Bronchial epithelial cell (primary cell): ENCODE results near the gene GLRX5. TPM values are rescaled to one million over a fixed set of nuclear protein-coding genes. Genes with fewer than 3 reads are reported as not detected.

Experiments
- DNase-seq: peaks from one replicate; pipeline ENCODE4 v3.0.0-alpha.2; 2010; ENCODE audit warnings: low read depth
- FAIRE-seq: peaks from 2 replicates; lab custom pipeline; 2011; peaks lifted over from hg19 to GRCh38; lab: Jason Lieb, UNC
- H3K27me3 ChIP-seq: 2 replicates; pipeline ENCODE4 v1.5.1; 2011; ENCODE audit warnings: low read length; ENCODE audit not compliant: control insufficient read depth, insufficient read depth
- H3K36me3 ChIP-seq: 2 replicates; pipeline ENCODE4 v1.5.1; 2011; ENCODE audit warnings: low read length; ENCODE audit not compliant: control insufficient read depth, insufficient read depth
- H3K4me3 ChIP-seq: 2 replicates; pipeline ENCODE4 v1.5.1; 2011; ENCODE audit warnings: mild to moderate bottlenecking, low read depth, low read length, control low read depth
- total RNA-seq: library from RNA; depleted of rRNA; stranded (reverse); fragments of >200 nt; gene quantifications from 2 replicates; pipeline ENCODE4 v1.2.1, GENCODE V29; 2014
- TF ChIP-seq, protein P1 (sequence below): IDR thresholded peaks from 2 replicates; pipeline ENCODE4 v1.5.1; 2011; ENCODE audit warnings: mild to moderate bottlenecking, moderate library complexity, low read length, control low read depth, inconsistent platforms; ENCODE audit not compliant: insufficient read depth, severe bottlenecking

The GLRX5 gene
- total RNA-seq, 1 donor from 2014 or later = 74.8 TPM

DNA sequence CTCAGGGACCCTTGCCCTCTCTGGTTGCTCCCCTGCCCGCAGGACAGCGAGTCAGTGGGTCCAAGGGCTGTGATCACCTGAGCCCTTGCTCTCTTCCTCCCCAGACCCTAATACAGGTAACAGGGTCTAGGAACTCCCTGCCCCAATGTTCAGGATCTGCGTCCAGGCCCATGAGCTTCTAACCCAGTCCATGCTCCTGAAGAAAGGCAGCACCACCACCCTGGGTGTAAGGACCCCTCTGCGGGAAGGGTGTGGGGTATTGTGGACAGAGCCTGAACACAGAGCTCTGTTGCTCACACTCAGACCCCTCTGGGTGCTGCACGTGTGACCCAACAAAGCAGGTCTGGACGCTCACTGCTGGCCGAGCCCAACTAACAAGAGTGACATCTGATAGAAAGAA, 18.3 kb downstream of the GLRX5 start:
- no peak overlapping the region for H3K4me3 ChIP-seq
- no peaks in the 10 kb centered on the region for H3K36me3 ChIP-seq
- no peak for DNase-seq
- H3K27me3 ChIP-seq = no peaks in the 10 kb centered on the region
- TF ChIP-seq, protein P1, sequence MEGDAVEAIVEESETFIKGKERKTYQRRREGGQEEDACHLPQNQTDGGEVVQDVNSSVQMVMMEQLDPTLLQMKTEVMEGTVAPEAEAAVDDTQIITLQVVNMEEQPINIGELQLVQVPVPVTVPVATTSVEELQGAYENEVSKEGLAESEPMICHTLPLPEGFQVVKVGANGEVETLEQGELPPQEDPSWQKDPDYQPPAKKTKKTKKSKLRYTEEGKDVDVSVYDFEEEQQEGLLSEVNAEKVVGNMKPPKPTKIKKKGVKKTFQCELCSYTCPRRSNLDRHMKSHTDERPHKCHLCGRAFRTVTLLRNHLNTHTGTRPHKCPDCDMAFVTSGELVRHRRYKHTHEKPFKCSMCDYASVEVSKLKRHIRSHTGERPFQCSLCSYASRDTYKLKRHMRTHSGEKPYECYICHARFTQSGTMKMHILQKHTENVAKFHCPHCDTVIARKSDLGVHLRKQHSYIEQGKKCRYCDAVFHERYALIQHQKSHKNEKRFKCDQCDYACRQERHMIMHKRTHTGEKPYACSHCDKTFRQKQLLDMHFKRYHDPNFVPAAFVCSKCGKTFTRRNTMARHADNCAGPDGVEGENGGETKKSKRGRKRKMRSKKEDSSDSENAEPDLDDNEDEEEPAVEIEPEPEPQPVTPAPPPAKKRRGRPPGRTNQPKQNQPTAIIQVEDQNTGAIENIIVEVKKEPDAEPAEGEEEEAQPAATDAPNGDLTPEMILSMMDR = no peak
- FAIRE-seq = no peak

GRCh38 chr14:95555053-95555452, 20.2 kb downstream of the GLRX5 start:
- no peak overlapping the region for H3K4me3 ChIP-seq
- FAIRE-seq (no peak), DNase-seq (no peak)
- no peaks in the 10 kb centered on the region for H3K27me3 ChIP-seq
- TF ChIP-seq, protein P1 = no peak
- no peaks in the 10 kb centered on the region for H3K36me3 ChIP-seq

DNA sequence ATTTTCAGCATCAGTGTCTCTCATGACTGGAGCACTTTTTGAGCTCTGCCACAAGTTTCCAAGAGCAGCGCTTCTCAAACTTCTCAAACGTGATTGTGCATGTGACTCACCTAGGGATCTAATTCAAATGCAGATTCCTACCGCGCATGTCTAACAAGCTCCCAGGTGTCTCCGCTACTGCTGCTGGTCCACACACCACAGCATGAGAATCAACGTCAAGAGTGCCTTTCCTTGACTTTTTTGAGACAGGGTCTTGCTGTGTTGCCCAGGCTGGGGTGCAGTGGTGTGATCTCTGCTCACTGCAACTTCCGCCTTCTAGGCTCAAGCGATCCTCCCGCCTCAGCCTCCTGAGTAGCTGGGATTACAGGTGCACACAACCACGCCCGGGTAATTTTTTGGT, 22.4 kb downstream of the GLRX5 start:
- no peaks in the 10 kb centered on the region for H3K27me3 ChIP-seq
- no peaks in the 10 kb centered on the region for H3K36me3 ChIP-seq
- no peak overlapping the region for H3K4me3 ChIP-seq
- DNase-seq (no peak), FAIRE-seq (no peak)
- TF ChIP-seq, protein P1 = no peak

GRCh38 chr14:95557832-95558231, 23.0 kb downstream of the GLRX5 start:
- no peak overlapping the region for H3K4me3 ChIP-seq
- DNase-seq = no peak
- no peaks in the 10 kb centered on the region for H3K27me3 ChIP-seq
- no peaks in the 10 kb centered on the region for H3K36me3 ChIP-seq
- TF ChIP-seq, protein P1 = no peak
- no peak for FAIRE-seq

DNA sequence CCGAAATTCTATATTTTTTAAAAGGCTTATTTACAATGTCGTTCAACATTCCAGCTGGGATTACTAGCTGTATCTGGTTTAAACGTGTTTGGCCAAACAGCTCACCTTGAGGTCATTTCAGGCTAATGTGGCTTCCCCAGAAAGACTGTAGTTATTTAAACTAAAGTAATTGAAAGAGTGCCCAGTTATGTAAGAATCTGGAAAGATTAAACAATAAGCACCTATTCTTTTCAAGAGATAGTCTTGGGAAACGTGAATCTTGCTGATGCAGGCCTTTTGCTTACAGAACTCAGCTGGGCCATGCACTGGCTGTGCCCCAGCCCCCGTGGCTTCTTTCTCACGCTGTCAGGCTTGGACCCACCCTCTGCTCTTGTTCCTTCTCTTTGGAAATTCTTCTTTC, 24.4 kb downstream of the GLRX5 start:
- TF ChIP-seq, protein P1 = no peak
- no peaks in the 10 kb centered on the region for H3K27me3 ChIP-seq
- peak; percentile 57 for DNase-seq
- FAIRE-seq = no peak
- H3K4me3 ChIP-seq = no peak overlapping the region
- H3K36me3 ChIP-seq = no peaks in the 10 kb centered on the region

DNA sequence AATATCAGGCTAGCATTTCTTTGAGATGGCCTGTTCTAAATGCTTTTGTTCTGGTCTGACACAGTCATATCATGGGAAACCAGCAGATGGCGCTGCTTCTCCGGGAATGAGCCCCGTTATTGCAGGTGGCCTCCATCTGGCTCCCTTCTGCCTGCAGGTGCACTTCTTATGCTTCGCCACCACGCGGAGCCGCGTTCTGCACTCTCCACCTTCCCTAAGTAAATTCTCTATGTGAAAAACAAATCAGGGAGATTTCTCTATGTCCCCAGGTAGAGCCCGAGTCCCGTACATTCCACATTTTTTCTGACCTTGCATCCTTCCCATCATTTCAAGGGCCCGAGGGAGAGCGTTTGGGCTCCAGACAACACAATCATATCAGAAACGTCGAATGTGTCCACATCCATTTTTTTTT, 26.2 kb downstream of the GLRX5 start:
- FAIRE-seq (peak; percentile 83), DNase-seq (peak; percentile 75)
- TF ChIP-seq, protein P1 = peak; percentile 97
- H3K27me3 ChIP-seq = no peaks in the 10 kb centered on the region
- no peak overlapping the region for H3K4me3 ChIP-seq
- H3K36me3 ChIP-seq = no peaks in the 10 kb centered on the region
